Esophagus squamous epithelium (tissue), 5 donors: Measurements from ENCODE around the gene CD93. TPM values are rescaled to one million over a fixed set of nuclear protein-coding genes. Genes with fewer than 3 reads are reported as not detected.

ENCODE experiments used
- DNase-seq: peaks from one replicate; lab custom pipeline; 2025; lab: John Stamatoyannopoulos, UW
- H3K27ac ChIP-seq, 4 donors: fragments of 200-600 bp; sonication (generic); one replicate each; pipeline ENCODE4 v1.5.1; 2016 to 2019; ENCODE audit warnings: mild to moderate bottlenecking in 1 of 4
- H3K27me3 ChIP-seq, 4 donors: fragments of 200-600 bp; sonication (generic); 1 replicate in 3 of 4; 2 replicates in 1 of 4; pipeline versions ENCODE4 v1.5.1 to v1.6.0; 2017 to 2021; ENCODE audit warnings: antibody characterized with exemption in 1 of 4
- H3K36me3 ChIP-seq, 3 donors: fragments of 200-600 bp; sonication (generic); one replicate each; pipeline ENCODE4 v1.5.1; 2016 to 2019
- H3K4me1 ChIP-seq, 3 donors: fragments of 200-600 bp; sonication (generic); one replicate each; pipeline ENCODE4 v1.5.1; 2017 to 2019
- H3K4me3 ChIP-seq, 4 donors: fragments of 200-600 bp; sonication (generic); 1 replicate in 3 of 4; 2 replicates in 1 of 4; pipeline ENCODE4 v1.5.1; 2016 to 2019; ENCODE audit warnings: mild to moderate bottlenecking in 2 of 4, moderate library complexity in 1 of 4
- H3K9me3 ChIP-seq, 3 donors: fragments of 200-600 bp; sonication (generic); one replicate each; pipeline ENCODE4 v1.5.1; 2016 to 2019
- CTCF ChIP-seq, 6 experiments: fragments of 450-650 bp in 4 of 6; fragments of 200-600 bp in 2 of 6; sonication (generic) in 2 of 6; IDR thresholded peaks; one replicate each; pipeline ENCODE4 v1.5.1; 2016 to 2019; ENCODE audit warnings: antibody characterized with exemption in 6 of 6, mild to moderate bottlenecking in 4 of 6, moderate library complexity in 4 of 6
- POLR2A ChIP-seq, 4 donors: fragments of 450-650 bp; IDR thresholded peaks; one replicate each; pipeline ENCODE4 v1.6.1; 2017; ENCODE audit warnings: antibody characterized with exemption in 4 of 4, mild to moderate bottlenecking in 4 of 4, moderate library complexity in 3 of 4
- WGBS, 2 donors: methylation state at CpG; one replicate each; pipeline ENCODE4 v1.1.5; 2018; 5-methylcytosine and 5-hydroxymethylcytosine counted together
- intact Hi-C: fragments of 100-400 bp; cut with DNase I; formaldehyde crosslinking; loops from one replicate; pipeline ENCODE4 v1.15.0; 2022
- total RNA-seq, 4 donors: library from RNA; depleted of rRNA; stranded (reverse); fragments of >200 nt; gene quantifications; one replicate each; pipeline ENCODE4 v1.1.0, GENCODE V29; 2016
- donor health status: DM: yes; HTN: yes; CAD: no.

The CD93 gene
- total RNA-seq, 4 donors from 2014 or later: 4.5 to 22.9 (median 14.6) TPM

- Histone ChIP-seq H3K27me3 (no peaks in the 10 kb centered on the region), H3K27ac (no peak overlapping the region), H3K36me3 (no peaks in the 10 kb centered on the region), H3K4me1 (peaks cover 12 to 61% (median 40%) of the 10 kb centered on the region in 3 donors), H3K4me3 (no peak overlapping the region), H3K9me3 (no peaks in the 10 kb centered on the region)
- TF ChIP-seq CTCF (IDR thresholded peaks at IDR 0.05): no peak
- TF ChIP-seq POLR2A (IDR thresholded peaks at IDR 0.05): no peak
- no peak for DNase-seq
- intact Hi-C loops: no loop called here
- WGBS, 2 donors: 61 to 88% methylated on average over 2 to 6 of the region's 6 CpGs
These were observed 4.0 kb upstream of the CD93 start for GRCh38 chr20:23090147-23090546.

- intact Hi-C loops: no loop called here
- H3K4me3 ChIP-seq: no peak overlapping the region
- H3K4me1 ChIP-seq: peaks cover 3 to 61% (median 29%) of the 10 kb centered on the region in 3 donors
- DNase-seq: no peak
- H3K36me3 ChIP-seq: no peaks in the 10 kb centered on the region
- TF ChIP-seq CTCF (IDR thresholded peaks at IDR 0.05) (no peak), POLR2A (IDR thresholded peaks at IDR 0.05) (no peak)
- no peaks in the 10 kb centered on the region for H3K9me3 ChIP-seq
- 84 to 94% methylated on average over 2 to 7 of the region's 8 CpGs for WGBS, 2 donors
- H3K27ac ChIP-seq: no peak overlapping the region
- no peaks in the 10 kb centered on the region for H3K27me3 ChIP-seq
These were observed 2.7 kb upstream of the CD93 start for GRCh38 chr20:23088866-23089265.

GRCh38 chr20:23087587-23088251 is 1.6 kb upstream of the CD93 start:
- Histone ChIP-seq H3K4me1 (peaks cover 0 to 61% (median 29%) of the 10 kb centered on the region in 3 donors), H3K36me3 (no peaks in the 10 kb centered on the region), H3K27ac (peak overlapping the region; percentile 69 to 92 (median 84)), H3K27me3 (no peaks in the 10 kb centered on the region), H3K9me3 (no peaks in the 10 kb centered on the region), H3K4me3 (no peak overlapping the region)
- 76 to 86% methylated on average over 6 to 8 of the region's 9 CpGs for WGBS, 2 donors
- no peak for DNase-seq
- TF ChIP-seq POLR2A (IDR thresholded peaks at IDR 0.05) (no peak), CTCF (IDR thresholded peaks at IDR 0.05) (no peak)
- intact Hi-C loops: no loop called here

GRCh38 chr20:23086931-23087411 is 847 bp upstream of the CD93 start:
- WGBS, 2 donors: 56 to 60% methylated on average over 10 to 13 of the region's 14 CpGs
- no peaks in the 10 kb centered on the region for H3K27me3 ChIP-seq
- peak overlapping the region in 2 of 4 donors; percentile 3 to 38 for H3K4me3 ChIP-seq
- intact Hi-C loops: no loop called here
- H3K36me3 ChIP-seq: no peaks in the 10 kb centered on the region
- no peak for DNase-seq
- no peaks in the 10 kb centered on the region for H3K9me3 ChIP-seq
- peaks cover 0 to 61% (median 30%) of the 10 kb centered on the region in 3 donors for H3K4me1 ChIP-seq
- peak overlapping the region; percentile 69 to 92 (median 84) for H3K27ac ChIP-seq
- no peak for TF ChIP-seq CTCF (IDR thresholded peaks at IDR 0.05)
- no peak for TF ChIP-seq POLR2A (IDR thresholded peaks at IDR 0.05)

GRCh38 chr20:23085436-23086055 is 578 bp downstream of the CD93 start:
- H3K27me3 ChIP-seq: no peaks in the 10 kb centered on the region
- peaks cover 0 to 62% (median 30%) of the 10 kb centered on the region in 3 donors for H3K4me1 ChIP-seq
- 43 to 84% methylated on average over 4 to 9 of the region's 23 CpGs for WGBS, 2 donors
- TF ChIP-seq POLR2A (IDR thresholded peaks at IDR 0.05) (peak in 1 of 4 donors; percentile 12), CTCF (IDR thresholded peaks at IDR 0.05) (no peak)
- intact Hi-C loops: no loop called here
- DNase-seq: no peak
- H3K9me3 ChIP-seq: no peaks in the 10 kb centered on the region
- H3K4me3 ChIP-seq: peak overlapping the region; percentile 14 to 59 (median 36)
- peak overlapping the region; percentile 69 to 92 (median 84) for H3K27ac ChIP-seq
- no peaks in the 10 kb centered on the region for H3K36me3 ChIP-seq
